ENCODE measurements around the gene TMC5.

Gene TMC5

DNA sequence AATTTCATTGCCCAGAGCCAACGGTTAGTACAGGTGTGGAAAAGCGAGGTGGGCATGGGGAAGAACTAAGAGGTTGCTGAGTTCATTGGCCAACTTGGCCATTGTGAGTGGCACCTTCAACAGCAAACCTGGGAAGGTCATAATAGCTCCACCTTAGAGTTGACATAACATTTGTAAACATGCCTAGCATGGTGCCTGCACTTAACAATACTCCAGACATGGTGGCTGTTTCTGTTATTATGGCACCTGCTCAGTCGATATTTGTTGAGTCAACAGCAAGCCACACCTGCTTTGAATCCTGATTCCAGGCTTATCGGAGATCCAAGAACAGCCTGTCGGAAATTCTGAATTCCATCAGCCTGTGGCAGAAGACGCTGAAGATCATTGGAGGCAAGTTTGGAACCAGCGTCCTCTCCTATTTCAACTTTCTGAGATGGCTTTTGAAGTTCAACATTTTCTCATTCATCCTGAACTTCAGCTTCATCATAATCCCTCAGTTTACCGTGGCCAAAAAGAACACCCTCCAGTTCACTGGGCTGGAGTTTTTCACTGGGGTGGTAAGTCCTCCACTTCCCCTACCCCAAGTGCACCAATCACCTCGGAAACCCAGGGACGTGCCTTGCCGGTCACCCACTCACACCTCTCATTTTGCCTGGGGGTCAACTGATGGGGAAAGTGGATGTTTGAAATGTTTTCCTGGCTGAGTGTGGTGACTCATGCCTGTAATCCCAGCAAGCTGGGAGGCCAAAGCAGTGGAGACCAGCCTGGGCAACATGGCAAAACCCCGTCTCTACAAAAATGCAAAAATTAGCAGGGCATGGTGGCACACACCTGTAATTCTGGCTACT, 46.0 kb downstream of the TMC5 start:
- Histone ChIP-seq H3K27me3 (ENCODE audit: control insufficient read depth in 1 of 2, insufficient read depth in 2 of 2, low read length in 2 of 2) (no peaks in the 10 kb centered on the region), H3K4me1 (ENCODE audit: insufficient read depth, low read length) (no peaks in the 10 kb centered on the region), H3K9me3 (ENCODE audit: low read length) (no peaks in the 10 kb centered on the region), H3K27ac (ENCODE audit: low read depth, low read length) (no peak overlapping the region), H3K4me3 (ENCODE audit: low read depth in 1 of 2, low read length in 2 of 2) (no peak overlapping the region), H3K36me3 (ENCODE audit: insufficient read depth, low read length) (no peaks in the 10 kb centered on the region), H3K9ac (ENCODE audit: low read length) (no peak overlapping the region)

DNA sequence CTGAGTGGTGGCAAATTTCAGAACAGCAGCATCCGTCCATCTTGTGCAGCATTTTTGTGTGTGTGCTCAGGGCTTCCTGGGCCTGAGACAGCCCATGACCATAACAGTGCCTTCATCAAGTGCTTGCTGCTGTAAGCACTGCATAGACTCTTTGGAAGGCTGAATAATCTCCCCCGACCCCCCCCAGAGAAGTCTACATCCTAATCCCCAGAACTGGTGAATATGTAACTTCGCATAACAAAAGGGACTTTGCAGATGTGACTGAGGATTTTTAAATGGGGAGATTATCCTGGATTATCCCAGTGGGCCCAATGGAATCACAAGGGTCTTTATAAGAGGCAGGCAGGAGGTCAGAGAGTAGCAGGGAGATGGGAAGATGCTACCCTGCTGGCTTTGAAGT, 50.6 kb downstream of the TMC5 start:
- Histone ChIP-seq H3K4me3 (ENCODE audit: low read depth in 1 of 2, low read length in 2 of 2) (no peak overlapping the region), H3K4me1 (ENCODE audit: insufficient read depth, low read length) (no peaks in the 10 kb centered on the region), H3K9ac (ENCODE audit: low read length) (no peak overlapping the region), H3K27me3 (ENCODE audit: control insufficient read depth in 1 of 2, insufficient read depth in 2 of 2, low read length in 2 of 2) (no peaks in the 10 kb centered on the region), H3K9me3 (ENCODE audit: low read length) (no peaks in the 10 kb centered on the region), H3K27ac (ENCODE audit: low read depth, low read length) (no peak overlapping the region), H3K36me3 (ENCODE audit: insufficient read depth, low read length) (no peaks in the 10 kb centered on the region)

DNA sequence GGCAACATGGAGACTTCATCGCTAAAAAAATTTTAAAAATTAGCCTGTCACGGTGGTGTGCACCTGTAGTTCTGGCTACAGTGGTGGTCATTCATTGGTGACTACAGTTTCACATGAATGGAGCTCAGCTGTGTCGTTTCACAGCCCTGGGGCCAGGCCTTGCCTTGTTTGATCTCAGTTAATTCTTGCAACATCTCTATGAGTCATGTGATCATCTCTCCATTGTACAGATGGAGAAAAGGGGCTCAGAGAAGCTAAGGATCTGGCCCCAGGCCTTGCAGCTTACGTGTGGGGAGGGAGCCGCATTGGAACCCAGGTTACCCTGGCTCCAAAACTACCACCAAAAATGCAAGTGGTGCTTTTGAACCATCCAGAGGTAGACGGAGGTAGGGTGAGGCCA, 54.8 kb downstream of the TMC5 start:
- no peaks in the 10 kb centered on the region for H3K9me3 ChIP-seq (ENCODE audit: low read length)
- no peak overlapping the region for H3K27ac ChIP-seq (ENCODE audit: low read depth, low read length)
- H3K27me3 ChIP-seq (ENCODE audit: control insufficient read depth in 1 of 2, insufficient read depth in 2 of 2, low read length in 2 of 2), result no peaks in the 10 kb centered on the region
- H3K9ac ChIP-seq (ENCODE audit: low read length), result no peak overlapping the region
- H3K4me3 ChIP-seq (ENCODE audit: low read depth in 1 of 2, low read length in 2 of 2), result no peak overlapping the region
- H3K4me1 ChIP-seq (ENCODE audit: insufficient read depth, low read length), result no peaks in the 10 kb centered on the region
- no peaks in the 10 kb centered on the region for H3K36me3 ChIP-seq (ENCODE audit: insufficient read depth, low read length)

DNA sequence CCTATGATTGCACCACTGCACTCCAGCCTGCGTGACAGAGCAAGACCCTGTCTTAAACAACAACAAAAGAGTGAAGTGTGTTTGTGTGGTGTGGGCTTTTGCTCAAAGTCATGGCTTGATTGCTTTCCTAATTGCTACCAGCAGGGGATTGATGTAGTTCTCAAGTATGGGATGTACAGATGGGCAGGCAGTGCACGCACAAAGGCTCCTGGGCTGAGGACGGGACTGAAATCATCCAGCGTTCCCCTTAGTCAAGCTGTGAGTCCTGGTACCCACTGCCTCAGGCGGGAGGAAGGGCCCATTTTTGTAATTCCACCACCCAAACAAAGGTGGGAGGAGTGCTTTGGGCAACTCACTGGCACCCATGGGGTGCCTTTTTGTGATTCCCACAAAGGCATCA, 56.9 kb downstream of the TMC5 start:
- Histone ChIP-seq H3K9me3 (ENCODE audit: low read length) (no peaks in the 10 kb centered on the region), H3K4me3 (ENCODE audit: low read depth in 1 of 2, low read length in 2 of 2) (no peak overlapping the region), H3K36me3 (ENCODE audit: insufficient read depth, low read length) (no peaks in the 10 kb centered on the region), H3K4me1 (ENCODE audit: insufficient read depth, low read length) (no peaks in the 10 kb centered on the region), H3K9ac (ENCODE audit: low read length) (no peak overlapping the region), H3K27ac (ENCODE audit: low read depth, low read length) (no peak overlapping the region), H3K27me3 (ENCODE audit: control insufficient read depth in 1 of 2, insufficient read depth in 2 of 2, low read length in 2 of 2) (no peaks in the 10 kb centered on the region)

DNA sequence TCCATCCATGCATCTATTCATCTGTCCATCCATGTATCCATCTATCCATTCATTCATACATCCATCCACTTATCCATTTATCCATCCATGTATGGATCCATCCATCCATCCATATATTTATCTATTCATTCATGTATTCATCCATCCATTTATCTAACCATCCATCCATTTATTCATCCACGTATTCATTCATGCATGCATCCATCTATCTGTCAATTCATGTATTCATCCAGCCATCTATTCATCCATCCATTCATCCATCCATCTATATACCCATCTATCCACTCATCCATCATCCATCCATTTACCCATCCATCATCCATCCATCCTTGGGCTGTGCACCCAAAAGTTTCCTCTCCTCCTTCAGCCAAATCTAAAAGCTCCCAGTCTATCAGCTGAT, 60.8 kb downstream of the TMC5 start:
- Histone ChIP-seq H3K4me1 (ENCODE audit: insufficient read depth, low read length) (no peaks in the 10 kb centered on the region), H3K9me3 (ENCODE audit: low read length) (no peaks in the 10 kb centered on the region), H3K9ac (ENCODE audit: low read length) (no peak overlapping the region), H3K36me3 (ENCODE audit: insufficient read depth, low read length) (no peaks in the 10 kb centered on the region), H3K27ac (ENCODE audit: low read depth, low read length) (no peak overlapping the region), H3K4me3 (ENCODE audit: low read depth in 1 of 2, low read length in 2 of 2) (no peak overlapping the region), H3K27me3 (ENCODE audit: control insufficient read depth in 1 of 2, insufficient read depth in 2 of 2, low read length in 2 of 2) (no peaks in the 10 kb centered on the region)

DNA sequence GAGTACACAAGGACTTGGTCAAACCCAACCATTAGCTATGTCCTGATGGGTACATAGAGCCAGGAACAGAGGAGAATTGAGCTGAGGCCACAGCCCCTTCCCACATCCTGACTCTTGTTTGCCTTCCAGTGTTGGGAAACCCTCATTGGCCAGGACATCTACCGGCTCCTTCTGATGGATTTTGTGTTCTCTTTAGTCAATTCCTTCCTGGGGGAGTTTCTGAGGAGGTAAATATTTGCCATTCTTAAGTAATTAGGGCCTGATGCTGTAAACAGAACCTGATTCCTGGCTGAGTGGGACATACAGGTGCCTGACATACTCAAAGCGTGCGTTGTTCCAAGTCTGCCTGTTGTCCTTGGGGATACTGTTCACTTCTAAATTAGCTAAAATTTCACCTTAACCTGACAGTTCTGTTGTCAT, 61.6 kb downstream of the TMC5 start:
- H3K4me1 ChIP-seq (ENCODE audit: insufficient read depth, low read length), result no peaks in the 10 kb centered on the region
- no peaks in the 10 kb centered on the region for H3K36me3 ChIP-seq (ENCODE audit: insufficient read depth, low read length)
- no peak overlapping the region for H3K27ac ChIP-seq (ENCODE audit: low read depth, low read length)
- no peak overlapping the region for H3K4me3 ChIP-seq (ENCODE audit: low read depth in 1 of 2, low read length in 2 of 2)
- H3K27me3 ChIP-seq (ENCODE audit: control insufficient read depth in 1 of 2, insufficient read depth in 2 of 2, low read length in 2 of 2), result no peaks in the 10 kb centered on the region
- H3K9ac ChIP-seq (ENCODE audit: low read length), result no peak overlapping the region
- no peaks in the 10 kb centered on the region for H3K9me3 ChIP-seq (ENCODE audit: low read length)

DNA sequence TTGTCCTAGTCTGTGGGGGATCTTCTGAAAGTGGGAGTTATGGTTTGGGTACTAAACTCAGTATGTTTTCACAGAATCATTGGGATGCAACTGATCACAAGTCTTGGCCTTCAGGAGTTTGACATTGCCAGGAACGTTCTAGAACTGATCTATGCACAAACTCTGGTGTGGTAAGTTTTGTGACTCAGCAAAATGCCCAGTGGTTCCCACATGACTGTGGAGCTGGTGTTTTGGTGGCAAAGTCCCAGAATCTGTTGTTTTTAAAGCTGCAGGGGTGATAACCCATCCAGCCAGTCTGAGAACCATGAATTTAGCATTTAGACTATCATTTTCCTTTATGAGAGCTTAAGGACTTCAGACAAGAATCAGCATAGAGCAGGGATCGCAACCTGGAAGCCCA, 63.6 kb downstream of the TMC5 start:
- Histone ChIP-seq H3K27ac (ENCODE audit: low read depth, low read length) (no peak overlapping the region), H3K4me3 (ENCODE audit: low read depth in 1 of 2, low read length in 2 of 2) (no peak overlapping the region), H3K9ac (ENCODE audit: low read length) (no peak overlapping the region), H3K9me3 (ENCODE audit: low read length) (no peaks in the 10 kb centered on the region), H3K36me3 (ENCODE audit: insufficient read depth, low read length) (no peaks in the 10 kb centered on the region), H3K27me3 (ENCODE audit: control insufficient read depth in 1 of 2, insufficient read depth in 2 of 2, low read length in 2 of 2) (no peaks in the 10 kb centered on the region), H3K4me1 (ENCODE audit: insufficient read depth, low read length) (no peaks in the 10 kb centered on the region)

DNA sequence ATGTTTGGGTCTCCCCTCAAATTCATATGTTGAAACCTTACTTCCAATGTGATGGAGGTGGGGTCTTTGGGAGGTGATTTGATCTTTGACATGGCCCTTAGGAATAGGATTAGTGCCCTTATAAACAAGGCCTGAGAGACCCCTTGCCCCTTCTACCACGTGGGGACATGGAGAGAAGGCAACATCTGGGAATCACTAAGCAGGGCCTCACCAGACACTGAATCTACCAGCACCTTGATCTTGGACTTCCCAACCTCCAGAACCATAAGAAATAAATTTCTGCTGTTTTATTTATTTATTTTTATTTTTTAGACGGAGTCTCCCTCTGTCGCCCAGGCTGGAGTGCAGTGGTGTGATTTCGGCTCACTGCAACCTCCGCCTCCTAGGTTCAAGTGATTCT, 64.1 kb downstream of the TMC5 start:
- Histone ChIP-seq H3K36me3 (ENCODE audit: insufficient read depth, low read length) (no peaks in the 10 kb centered on the region), H3K27ac (ENCODE audit: low read depth, low read length) (no peak overlapping the region), H3K4me3 (ENCODE audit: low read depth in 1 of 2, low read length in 2 of 2) (no peak overlapping the region), H3K9ac (ENCODE audit: low read length) (no peak overlapping the region), H3K9me3 (ENCODE audit: low read length) (no peaks in the 10 kb centered on the region), H3K4me1 (ENCODE audit: insufficient read depth, low read length) (no peaks in the 10 kb centered on the region), H3K27me3 (ENCODE audit: control insufficient read depth in 1 of 2, insufficient read depth in 2 of 2, low read length in 2 of 2) (no peaks in the 10 kb centered on the region)

DNA sequence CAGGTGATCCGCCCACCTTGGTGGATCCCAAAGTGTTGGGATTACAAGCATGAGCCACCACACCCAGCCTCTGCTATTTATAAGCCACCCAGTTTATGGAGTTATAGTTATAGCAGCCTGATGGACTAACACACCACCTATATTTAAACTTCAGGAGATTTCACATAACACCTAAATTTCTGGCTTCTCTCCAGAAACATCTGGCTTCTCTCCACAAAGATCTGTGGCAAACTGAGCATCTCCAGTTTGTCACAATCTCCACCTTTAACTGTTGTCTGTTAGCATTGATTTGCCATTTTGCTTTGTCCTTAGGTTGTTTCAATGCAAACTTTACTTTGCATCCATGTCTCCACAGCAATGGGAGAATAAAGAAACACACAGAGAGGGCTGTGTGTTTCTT, 64.6 kb downstream of the TMC5 start:
- no peak overlapping the region for H3K27ac ChIP-seq (ENCODE audit: low read depth, low read length)
- H3K9me3 ChIP-seq (ENCODE audit: low read length), result no peaks in the 10 kb centered on the region
- H3K4me1 ChIP-seq (ENCODE audit: insufficient read depth, low read length), result no peaks in the 10 kb centered on the region
- no peak overlapping the region for H3K9ac ChIP-seq (ENCODE audit: low read length)
- no peak overlapping the region for H3K4me3 ChIP-seq (ENCODE audit: low read depth in 1 of 2, low read length in 2 of 2)
- no peaks in the 10 kb centered on the region for H3K36me3 ChIP-seq (ENCODE audit: insufficient read depth, low read length)
- no peaks in the 10 kb centered on the region for H3K27me3 ChIP-seq (ENCODE audit: control insufficient read depth in 1 of 2, insufficient read depth in 2 of 2, low read length in 2 of 2)

DNA sequence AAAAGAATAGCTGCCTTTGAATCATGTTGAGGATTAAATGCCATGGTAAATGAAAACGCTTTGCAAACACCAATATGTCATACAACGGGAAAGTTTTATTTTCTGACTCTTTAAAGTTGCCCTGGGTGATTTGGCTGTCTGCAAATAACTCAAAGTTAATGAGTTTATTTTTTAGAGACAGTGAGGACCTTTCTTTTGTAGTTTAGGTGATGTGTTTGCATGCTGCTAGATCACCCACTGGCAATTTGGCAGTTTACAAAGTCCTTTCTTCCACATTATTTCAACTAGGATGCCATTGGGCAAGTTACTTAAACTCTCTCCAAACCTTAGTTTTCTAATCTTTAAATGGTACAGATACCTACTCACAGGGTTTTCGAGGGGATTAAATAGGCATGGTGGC, 66.4 kb downstream of the TMC5 start:
- Histone ChIP-seq H3K9me3 (ENCODE audit: low read length) (no peaks in the 10 kb centered on the region), H3K27ac (ENCODE audit: low read depth, low read length) (no peak overlapping the region), H3K36me3 (ENCODE audit: insufficient read depth, low read length) (no peaks in the 10 kb centered on the region), H3K27me3 (ENCODE audit: control insufficient read depth in 1 of 2, insufficient read depth in 2 of 2, low read length in 2 of 2) (no peaks in the 10 kb centered on the region), H3K4me3 (ENCODE audit: low read depth in 1 of 2, low read length in 2 of 2) (no peak overlapping the region), H3K9ac (ENCODE audit: low read length) (no peak overlapping the region), H3K4me1 (ENCODE audit: insufficient read depth, low read length) (no peaks in the 10 kb centered on the region)

DNA sequence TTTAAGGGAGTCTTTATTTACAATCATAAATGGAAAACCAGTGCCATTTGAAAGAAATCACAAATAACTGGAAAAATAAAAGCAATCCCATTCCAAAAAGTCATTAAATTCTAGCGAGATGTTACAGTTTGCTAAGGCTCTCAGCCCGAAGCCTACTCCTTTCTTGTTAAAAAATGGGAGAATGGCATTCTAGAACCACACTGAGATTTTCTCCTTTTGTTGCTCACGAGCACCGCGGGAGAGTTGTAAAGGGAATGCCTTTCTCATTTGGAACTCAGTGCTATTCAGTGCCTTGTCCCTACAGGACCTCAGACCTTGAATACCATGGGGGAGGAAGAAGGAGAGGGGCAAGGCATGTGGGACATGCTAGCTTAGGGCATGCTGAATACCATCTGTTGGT, 67.9 kb downstream of the TMC5 start:
- Histone ChIP-seq H3K27ac (ENCODE audit: low read depth, low read length) (no peak overlapping the region), H3K27me3 (ENCODE audit: control insufficient read depth in 1 of 2, insufficient read depth in 2 of 2, low read length in 2 of 2) (no peaks in the 10 kb centered on the region), H3K9me3 (ENCODE audit: low read length) (no peaks in the 10 kb centered on the region), H3K9ac (ENCODE audit: low read length) (no peak overlapping the region), H3K4me1 (ENCODE audit: insufficient read depth, low read length) (no peaks in the 10 kb centered on the region), H3K4me3 (ENCODE audit: low read depth in 1 of 2, low read length in 2 of 2) (no peak overlapping the region), H3K36me3 (ENCODE audit: insufficient read depth, low read length) (no peaks in the 10 kb centered on the region)

DNA sequence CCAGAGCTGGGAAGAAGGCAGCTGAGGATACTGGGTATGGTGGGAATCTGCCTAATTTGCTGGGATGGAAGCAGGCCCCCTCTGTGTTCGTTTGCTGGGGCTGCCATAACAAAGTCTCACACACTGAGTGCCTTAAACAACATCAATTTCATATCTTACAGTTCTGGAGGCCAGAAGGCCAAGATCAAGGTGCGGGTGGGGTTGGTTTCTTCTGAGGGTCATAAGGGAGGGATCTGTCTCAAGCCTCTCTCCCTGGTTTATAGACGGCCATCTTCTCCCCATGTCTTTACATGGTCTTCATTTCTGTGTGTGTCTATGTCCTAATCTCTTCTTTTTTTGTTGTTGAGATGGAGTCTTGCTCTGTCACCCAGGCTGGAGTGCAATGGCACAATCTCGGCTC, 68.4 kb downstream of the TMC5 start:
- Histone ChIP-seq H3K36me3 (ENCODE audit: insufficient read depth, low read length) (no peaks in the 10 kb centered on the region), H3K27me3 (ENCODE audit: control insufficient read depth in 1 of 2, insufficient read depth in 2 of 2, low read length in 2 of 2) (no peaks in the 10 kb centered on the region), H3K9me3 (ENCODE audit: low read length) (no peaks in the 10 kb centered on the region), H3K9ac (ENCODE audit: low read length) (no peak overlapping the region), H3K4me3 (ENCODE audit: low read depth in 1 of 2, low read length in 2 of 2) (no peak overlapping the region), H3K27ac (ENCODE audit: low read depth, low read length) (no peak overlapping the region), H3K4me1 (ENCODE audit: insufficient read depth, low read length) (no peaks in the 10 kb centered on the region)
